ENCODE measurements around the gene DSP. TPM values are rescaled to one million over a fixed set of nuclear protein-coding genes. Genes with fewer than 3 reads are reported as not detected.
A peak's percentile ranks its signal among the peaks of the same experiment; 100 is the strongest.

DSP gene
- total and polyA plus RNA-seq, 2 experiments from 2014 or later = 16.8 to 43.7 TPM

- H4K20me1 ChIP-seq (replicated peaks; ENCODE audit: insufficient read depth) = no peaks in the 10 kb centered on the region
- H3K9me2 ChIP-seq (ENCODE audit: insufficient read depth) = no peaks in the 10 kb centered on the region
- H3F3A ChIP-seq (replicated peaks; ENCODE audit: low read depth) = no peaks in the 10 kb centered on the region
- H2AFZ ChIP-seq = peak overlapping the region; percentile 86
- Mint-ChIP-seq H3K27ac (no peak overlapping the region), H3K9me3 (no peaks in the 10 kb centered on the region), H3K36me3 (ENCODE audit: low read depth) (no peaks in the 10 kb centered on the region; the same call in 2 of the 3 replicates), H3K27me3 (ENCODE audit: insufficient read depth, low read depth, poor library complexity) (peaks cover 21% of the 10 kb centered on the region), H3K4me1 (peaks cover 27% of the 10 kb centered on the region), H3K4me3 (peak overlapping the region; percentile 87)
- peak; percentile 73 for DNase-seq (ENCODE audit: low spot score)
- no peaks in the 10 kb centered on the region for H3K36me3 ChIP-seq (ENCODE audit: insufficient read depth)
- H3K4me1 ChIP-seq (ENCODE audit: insufficient read depth) = peaks cover 24% of the 10 kb centered on the region
- H3K27ac ChIP-seq (ENCODE audit: low read depth) = no peak overlapping the region
- ATAC-seq = peak; percentile 8
- H3K4me3 ChIP-seq = peak overlapping the region; percentile 83
- peak overlapping the region; percentile 86 for H3K4me2 ChIP-seq
- peak; percentile 28; the same call in 1 of the 2 replicates for TF ChIP-seq CREB1 (CRISPR knock-in tag; IDR thresholded peaks at IDR 0.05; ENCODE audit: low read depth)
- no peak for TF ChIP-seq POLR2AphosphoS5 (IDR thresholded peaks at IDR 0.05; ENCODE audit: low read depth)
- TF ChIP-seq REST (IDR thresholded peaks at IDR 0.05; ENCODE audit: unreplicated experiment) = no peak
- H3K79me2 ChIP-seq (replicated peaks; ENCODE audit: insufficient read depth) = peaks cover 16% of the 10 kb centered on the region
- H3K27me3 ChIP-seq (ENCODE audit: insufficient read depth) = peaks cover 56% of the 10 kb centered on the region
Observed at GRCh38 chr6:7540595-7540994, 876 bp upstream of the DSP start.

GRCh38 chr6:7542065-7542873 lies 798 bp downstream of the DSP start:
- H4K20me1 ChIP-seq (replicated peaks; ENCODE audit: insufficient read depth) = no peaks in the 10 kb centered on the region
- no peak for TF ChIP-seq ZNF331 (CRISPR knock-in tag; IDR thresholded peaks at IDR 0.05; ENCODE audit: low read depth)
- no peak for TF ChIP-seq EZH2phosphoT487 (IDR thresholded peaks at IDR 0.05; ENCODE audit: unreplicated experiment)
- TF ChIP-seq ETS1 (IDR thresholded peaks at IDR 0.05) = no peak
- TF ChIP-seq NANOG (IDR thresholded peaks at IDR 0.05; ENCODE audit: borderline replicate concordance) = no peak
- TF ChIP-seq STAT1 (IDR thresholded peaks at IDR 0.05; ENCODE audit: unreplicated experiment) = no peak
- TF ChIP-seq ZNF114 (CRISPR knock-in tag; IDR thresholded peaks at IDR 0.05) = no peak
- no peak for TF ChIP-seq CTCF (conservative IDR thresholded peaks at IDR 0.05; ENCODE audit: low read depth in 2 of 2)
- TF ChIP-seq CREB1 (CRISPR knock-in tag; IDR thresholded peaks at IDR 0.05; ENCODE audit: low read depth) = no peak

More at GRCh38 chr6:7542065-7542873, 798 bp downstream of the DSP start:
- H3K4me1 Mint-ChIP-seq = peaks cover 37% of the 10 kb centered on the region
- H3K36me3 Mint-ChIP-seq (ENCODE audit: low read depth) = no peaks in the 10 kb centered on the region; the same call in 2 of the 3 replicates
- H3K36me3 ChIP-seq (ENCODE audit: insufficient read depth) = no peaks in the 10 kb centered on the region
- H3K9me2 ChIP-seq (ENCODE audit: insufficient read depth) = no peaks in the 10 kb centered on the region
- no peaks in the 10 kb centered on the region for H3K9me3 Mint-ChIP-seq
- H3K27me3 Mint-ChIP-seq (ENCODE audit: insufficient read depth, low read depth, poor library complexity) = peaks cover 21% of the 10 kb centered on the region
- peak; percentile 32 for ATAC-seq
- H2AFZ ChIP-seq = peak overlapping the region; percentile 44
- H3K4me1 ChIP-seq (ENCODE audit: insufficient read depth) = peaks cover 32% of the 10 kb centered on the region
- H3K4me2 ChIP-seq = peak overlapping the region; percentile 86
- no peak overlapping the region for H3K27ac Mint-ChIP-seq
- peaks cover 24% of the 10 kb centered on the region for H3K79me2 ChIP-seq (replicated peaks; ENCODE audit: insufficient read depth)
- peak overlapping the region; percentile 83 for H3K4me3 ChIP-seq
- DNase-seq (ENCODE audit: low spot score) = peak; percentile 82
- H3F3A ChIP-seq (replicated peaks; ENCODE audit: low read depth) = no peaks in the 10 kb centered on the region
- H3K27ac ChIP-seq (ENCODE audit: low read depth) = 0 out of 2 replicates have a peak overlapping the region, but pooled peaks have one; percentile 27
- peaks cover 56% of the 10 kb centered on the region for H3K27me3 ChIP-seq (ENCODE audit: insufficient read depth)
- H3K4me3 Mint-ChIP-seq = peak overlapping the region; percentile 92

Data from GM23338 (cell line).